Activated naive CD4-positive, alpha-beta T cell treated with anti-CD3 and anti-CD28 coated beads for 36 hours (primary cell): Measurements from ENCODE around the gene MOV10L1. TPM values are rescaled to one million over a fixed set of nuclear protein-coding genes. Genes with fewer than 3 reads are reported as not detected.

Experiments used
- CTCF ChIA-PET: fragments of 350-600 bp; sonication (Branson Sonifier 250); formaldehyde crosslinking; loops from one replicate; lab custom pipeline; 2021; ENCODE audit warnings: antibody characterized with exemption; lab: Charles Lee
- DNase-seq: peaks from one replicate; pipeline ENCODE4 v3.0.0-alpha.2; 2020
- H3K27ac Mint-ChIP-seq: one replicate; pipeline ENCODE4 v1.8.0; 2021; ENCODE audit warnings: mild to moderate bottlenecking, mixed read lengths
- H3K27me3 Mint-ChIP-seq: one replicate; pipeline ENCODE4 v1.8.0; 2021; ENCODE audit warnings: low read depth, mixed read lengths
- H3K36me3 Mint-ChIP-seq: one replicate; pipeline ENCODE4 v1.8.0; 2021; ENCODE audit warnings: low read depth, mixed read lengths
- H3K4me1 Mint-ChIP-seq: one replicate; pipeline ENCODE4 v1.8.0; 2021; ENCODE audit warnings: low read depth, mixed read lengths
- H3K4me3 Mint-ChIP-seq: one replicate; pipeline ENCODE4 v1.8.0; 2021; ENCODE audit warnings: mild to moderate bottlenecking, moderate library complexity, mixed read lengths
- H3K9me3 Mint-ChIP-seq: one replicate; pipeline ENCODE4 v1.8.0; 2021; ENCODE audit warnings: mixed read lengths
- intact Hi-C: fragments of 100-400 bp; cut with micrococcal nuclease; formaldehyde crosslinking; loops from one replicate; pipeline ENCODE4 v1.15.1; 2023
- total RNA-seq, 2 experiments: library from RNA; stranded (reverse); gene quantifications; one replicate each; pipeline ENCODE4 v1.2.3, GENCODE V29; 2021

The MOV10L1 gene
- total RNA-seq, 2 experiments from 2014 or later, result not detected

GRCh38 chr22:50104141-50104544 lies 14.3 kb downstream of the MOV10L1 start:
- H3K9me3 Mint-ChIP-seq, result no peaks in the 10 kb centered on the region
- H3K4me1 Mint-ChIP-seq, result peaks cover 8% of the 10 kb centered on the region
- no peak overlapping the region for H3K27ac Mint-ChIP-seq
- no peaks in the 10 kb centered on the region for H3K36me3 Mint-ChIP-seq
- no peaks in the 10 kb centered on the region for H3K27me3 Mint-ChIP-seq
- intact Hi-C loops, result no loop called here
- H3K4me3 Mint-ChIP-seq, result no peak overlapping the region
- CTCF ChIA-PET, result interaction anchor here (0.8 kb wide), 1 partner anchor 98 kb away, joined by 3 read pairs; no protein-coding TSS in a partner anchor
- no peak for DNase-seq

GRCh38 chr22:50105208-50106100 lies 15.6 kb downstream of the MOV10L1 start:
- Mint-ChIP-seq H3K27ac (peak overlapping the region; percentile 59), H3K9me3 (no peaks in the 10 kb centered on the region), H3K36me3 (no peaks in the 10 kb centered on the region), H3K4me3 (peak overlapping the region; percentile 64), H3K4me1 (peaks cover 8% of the 10 kb centered on the region), H3K27me3 (no peaks in the 10 kb centered on the region)
- intact Hi-C loops, result no loop called here
- CTCF ChIA-PET, result interaction anchor here (0.9 kb wide), 1 partner anchor 19 kb away, joined by 3 read pairs; no protein-coding TSS in a partner anchor
- peak; percentile 37 for DNase-seq

GRCh38 chr22:50107529-50107928 lies 17.7 kb downstream of the MOV10L1 start:
- CTCF ChIA-PET, result no interaction called here
- H3K9me3 Mint-ChIP-seq, result no peaks in the 10 kb centered on the region
- H3K4me3 Mint-ChIP-seq, result no peak overlapping the region
- H3K36me3 Mint-ChIP-seq, result no peaks in the 10 kb centered on the region
- peaks cover 5% of the 10 kb centered on the region for H3K27me3 Mint-ChIP-seq
- no peak overlapping the region for H3K27ac Mint-ChIP-seq
- DNase-seq, result no peak
- peaks cover 11% of the 10 kb centered on the region for H3K4me1 Mint-ChIP-seq
- intact Hi-C loops, result no loop called here

GRCh38 chr22:50111056-50111455 lies 21.2 kb downstream of the MOV10L1 start:
- Mint-ChIP-seq H3K36me3 (no peaks in the 10 kb centered on the region), H3K9me3 (no peaks in the 10 kb centered on the region), H3K27ac (no peak overlapping the region), H3K4me3 (no peak overlapping the region), H3K27me3 (peaks cover 13% of the 10 kb centered on the region), H3K4me1 (peaks cover 9% of the 10 kb centered on the region)
- no peak for DNase-seq
- intact Hi-C loops, result no loop called here
- CTCF ChIA-PET, result interaction anchor here (0.7 kb wide), 1 partner anchor 101 kb away, joined by 3 read pairs; no protein-coding TSS in a partner anchor

GRCh38 chr22:50112151-50113118 lies 22.6 kb downstream of the MOV10L1 start:
- Mint-ChIP-seq H3K4me1 (peaks cover 8% of the 10 kb centered on the region), H3K27ac (peak overlapping the region; percentile 41), H3K4me3 (no peak overlapping the region), H3K36me3 (no peaks in the 10 kb centered on the region), H3K27me3 (peaks cover 13% of the 10 kb centered on the region), H3K9me3 (no peaks in the 10 kb centered on the region)
- intact Hi-C loops, result no loop called here
- CTCF ChIA-PET, result no interaction called here
- peak; percentile 32 for DNase-seq

GRCh38 chr22:50114221-50115021 lies 24.6 kb downstream of the MOV10L1 start:
- Mint-ChIP-seq H3K27ac (no peak overlapping the region), H3K27me3 (peaks cover 13% of the 10 kb centered on the region), H3K36me3 (no peaks in the 10 kb centered on the region), H3K4me3 (no peak overlapping the region), H3K9me3 (no peaks in the 10 kb centered on the region), H3K4me1 (peaks cover 8% of the 10 kb centered on the region)
- CTCF ChIA-PET, result interaction anchor here (0.6 kb wide), 1 partner anchor 182 kb away, joined by 4 read pairs; no protein-coding TSS in a partner anchor
- DNase-seq, result no peak
- intact Hi-C loops, result no loop called here

GRCh38 chr22:50115693-50116092 lies 25.9 kb downstream of the MOV10L1 start:
- H3K9me3 Mint-ChIP-seq, result no peaks in the 10 kb centered on the region
- DNase-seq, result no peak
- H3K4me1 Mint-ChIP-seq, result peaks cover 8% of the 10 kb centered on the region
- no peaks in the 10 kb centered on the region for H3K36me3 Mint-ChIP-seq
- no peak overlapping the region for H3K27ac Mint-ChIP-seq
- CTCF ChIA-PET, result no interaction called here
- H3K4me3 Mint-ChIP-seq, result no peak overlapping the region
- intact Hi-C loops, result no loop called here
- peaks cover 13% of the 10 kb centered on the region for H3K27me3 Mint-ChIP-seq

- CTCF ChIA-PET, result no interaction called here
- DNase-seq, result no peak
- peaks cover 12% of the 10 kb centered on the region for H3K27me3 Mint-ChIP-seq
Observed at GRCh38 chr22:50117168-50117762, 27.5 kb downstream of the MOV10L1 start.

GRCh38 chr22:50118129-50118528 lies 28.3 kb downstream of the MOV10L1 start:
- no peak overlapping the region for H3K27ac Mint-ChIP-seq
- peaks cover 4% of the 10 kb centered on the region for H3K27me3 Mint-ChIP-seq
- H3K4me1 Mint-ChIP-seq, result no peaks in the 10 kb centered on the region
- no peak overlapping the region for H3K4me3 Mint-ChIP-seq
- H3K36me3 Mint-ChIP-seq, result no peaks in the 10 kb centered on the region
- intact Hi-C loops, result no loop called here
- no peak for DNase-seq
- CTCF ChIA-PET, result no interaction called here
- H3K9me3 Mint-ChIP-seq, result peaks cover 2% of the 10 kb centered on the region

More at GRCh38 chr22:50117168-50117762, 27.5 kb downstream of the MOV10L1 start:
- Mint-ChIP-seq H3K9me3 (no peaks in the 10 kb centered on the region), H3K4me3 (no peak overlapping the region), H3K4me1 (peaks cover 6% of the 10 kb centered on the region), H3K36me3 (no peaks in the 10 kb centered on the region), H3K27ac (no peak overlapping the region)
- intact Hi-C loops, result no loop called here

- Mint-ChIP-seq H3K4me1 (no peaks in the 10 kb centered on the region), H3K4me3 (no peak overlapping the region), H3K27ac (no peak overlapping the region), H3K27me3 (peaks cover 5% of the 10 kb centered on the region), H3K36me3 (peaks cover 2% of the 10 kb centered on the region), H3K9me3 (peaks cover 6% of the 10 kb centered on the region)
- intact Hi-C loops, result no loop called here
- DNase-seq, result no peak
- CTCF ChIA-PET, result no interaction called here
Observed at GRCh38 chr22:50118557-50119168, 28.9 kb downstream of the MOV10L1 start.

GRCh38 chr22:50119169-50119767 lies 29.5 kb downstream of the MOV10L1 start:
- DNase-seq, result no peak
- Mint-ChIP-seq H3K27ac (no peak overlapping the region), H3K4me3 (no peak overlapping the region), H3K36me3 (peaks cover 2% of the 10 kb centered on the region), H3K27me3 (peaks cover 5% of the 10 kb centered on the region), H3K4me1 (no peaks in the 10 kb centered on the region), H3K9me3 (peaks cover 12% of the 10 kb centered on the region)
- CTCF ChIA-PET, result no interaction called here
- intact Hi-C loops, result no loop called here
